MM.1S (cell line): ENCODE results near the gene RWDD3.

ENCODE experiments used
- DNase-seq: peaks from one replicate; pipeline ENCODE4 v3.0.0-alpha.2; 2015
- H2AFZ ChIP-seq: fragments of 300-600 bp; sonication (generic); 2 replicates; pipeline ENCODE4 v1.6.0; 2016; ENCODE audit warnings: antibody characterized with exemption, low read length
- H3F3A ChIP-seq: fragments of 300-600 bp; sonication (generic); 2 replicates; pipeline ENCODE4 v1.6.1; 2016; ENCODE audit warnings: mild to moderate bottlenecking, antibody characterized with exemption, low read length, moderate library complexity, mixed read lengths; ENCODE audit not compliant: insufficient read depth
- H3K27ac ChIP-seq: fragments of 300-600 bp; sonication (generic); 2 replicates; pipeline ENCODE4 v1.5.1; 2016; ENCODE audit warnings: mild to moderate bottlenecking, low read length
- H3K27me3 ChIP-seq: fragments of 300-600 bp; sonication (generic); replicated peaks from 2 replicates; pipeline ENCODE4 v1.6.0; 2016; ENCODE audit warnings: low read length; ENCODE audit not compliant: insufficient read depth
- H3K36me3 ChIP-seq: fragments of 300-600 bp; sonication (generic); replicated peaks from 2 replicates; pipeline ENCODE4 v1.6.1; 2016; ENCODE audit warnings: mild to moderate bottlenecking, low read length, mixed read lengths; ENCODE audit not compliant: insufficient read depth
- H3K4me1 ChIP-seq: fragments of 300-600 bp; sonication (generic); 2 replicates; pipeline ENCODE4 v1.6.1; 2016; ENCODE audit warnings: low read length, mixed read lengths
- H3K4me2 ChIP-seq: fragments of 300-600 bp; sonication (generic); 2 replicates; pipeline ENCODE4 v1.6.0; 2016; ENCODE audit warnings: low read depth, low read length
- H3K4me3 ChIP-seq: fragments of 300-600 bp; sonication (generic); 2 replicates; pipeline ENCODE4 v1.5.1; 2016; ENCODE audit warnings: low read length, mixed read lengths
- H3K79me2 ChIP-seq: fragments of 300-600 bp; sonication (generic); 2 replicates; pipeline ENCODE4 v1.6.1; 2016; ENCODE audit warnings: mixed run types, low read length, mixed read lengths
- H3K9ac ChIP-seq: fragments of 300-600 bp; sonication (generic); 2 replicates; pipeline ENCODE4 v1.6.1; 2016; ENCODE audit warnings: low read length, mixed read lengths
- H3K9me2 ChIP-seq: fragments of 300-600 bp; sonication (generic); replicated peaks from 2 replicates; pipeline ENCODE4 v1.6.1; 2016; ENCODE audit warnings: mild to moderate bottlenecking, low read length, mixed read lengths; ENCODE audit not compliant: insufficient read depth
- H3K9me3 ChIP-seq: fragments of 300-600 bp; sonication (generic); replicated peaks from 2 replicates; pipeline ENCODE4 v1.6.1; 2016; ENCODE audit warnings: mild to moderate bottlenecking, low read length, mixed read lengths; ENCODE audit not compliant: insufficient read depth
- H4K20me1 ChIP-seq: fragments of 300-600 bp; sonication (generic); 2 replicates; pipeline ENCODE4 v1.6.1; 2016; ENCODE audit warnings: mild to moderate bottlenecking, low read length, moderate library complexity, mixed read lengths; ENCODE audit not compliant: insufficient read depth
- CTCF ChIP-seq: fragments of 300-600 bp; sonication (generic); IDR thresholded peaks from 2 replicates; pipeline ENCODE4 v1.5.1; 2016; ENCODE audit warnings: antibody characterized with exemption, low read length, mixed read lengths
- EZH2 ChIP-seq: fragments of 300-600 bp; sonication (generic); optimal IDR thresholded peaks from 2 replicates; pipeline ENCODE3; 2017; ENCODE audit warnings: low read depth, mild to moderate bottlenecking, antibody characterized with exemption, low read length, mixed read lengths
- EZH2phosphoT487 ChIP-seq: fragments of 300-600 bp; sonication (generic); IDR thresholded peaks from 2 replicates; pipeline ENCODE4 v1.6.1; 2018; ENCODE audit warnings: antibody characterized with exemption, low read length

Gene RWDD3

GRCh38 chr1:95281781-95282517, 47.9 kb downstream of the RWDD3 start:
- Histone ChIP-seq H3K9ac (no peak overlapping the region), H3K4me2 (no peak overlapping the region), H4K20me1 (no peaks in the 10 kb centered on the region), H3K27me3 (no peaks in the 10 kb centered on the region), H3K4me3 (no peak overlapping the region), H3K9me3 (no peaks in the 10 kb centered on the region), H3K36me3 (no peaks in the 10 kb centered on the region), H3K4me1 (no peaks in the 10 kb centered on the region), H2AFZ (no peak overlapping the region), H3K79me2 (no peaks in the 10 kb centered on the region), H3F3A (no peaks in the 10 kb centered on the region), H3K9me2 (no peaks in the 10 kb centered on the region), H3K27ac (no peak overlapping the region)
- TF ChIP-seq EZH2, result no peak
- no peak for TF ChIP-seq EZH2phosphoT487
- TF ChIP-seq CTCF, result no peak
- no peak for DNase-seq

GRCh38 chr1:95282518-95282895, 48.5 kb downstream of the RWDD3 start:
- Histone ChIP-seq H3K4me3 (no peak overlapping the region), H4K20me1 (no peaks in the 10 kb centered on the region), H3K9me3 (no peaks in the 10 kb centered on the region), H2AFZ (no peak overlapping the region), H3K9me2 (no peaks in the 10 kb centered on the region), H3K4me1 (no peaks in the 10 kb centered on the region), H3K4me2 (no peak overlapping the region), H3F3A (no peaks in the 10 kb centered on the region), H3K79me2 (no peaks in the 10 kb centered on the region), H3K27ac (no peak overlapping the region), H3K9ac (no peak overlapping the region), H3K36me3 (no peaks in the 10 kb centered on the region), H3K27me3 (no peaks in the 10 kb centered on the region)
- no peak for DNase-seq
- no peak for TF ChIP-seq CTCF
- no peak for TF ChIP-seq EZH2
- TF ChIP-seq EZH2phosphoT487, result no peak

GRCh38 chr1:95284420-95284819, 50.4 kb downstream of the RWDD3 start:
- Histone ChIP-seq H3K79me2 (no peaks in the 10 kb centered on the region), H3K9me2 (no peaks in the 10 kb centered on the region), H3K4me1 (no peaks in the 10 kb centered on the region), H3K27me3 (no peaks in the 10 kb centered on the region), H3K9me3 (no peaks in the 10 kb centered on the region), H4K20me1 (no peaks in the 10 kb centered on the region), H3F3A (no peaks in the 10 kb centered on the region), H3K4me2 (no peak overlapping the region), H3K27ac (no peak overlapping the region), H3K36me3 (no peaks in the 10 kb centered on the region), H3K4me3 (no peak overlapping the region), H2AFZ (no peak overlapping the region), H3K9ac (no peak overlapping the region)
- no peak for TF ChIP-seq CTCF
- TF ChIP-seq EZH2phosphoT487, result no peak
- no peak for TF ChIP-seq EZH2
- DNase-seq, result no peak
